ENCODE results near the gene MLLT11. TPM values are rescaled to one million over a fixed set of nuclear protein-coding genes. Genes with fewer than 3 reads are reported as not detected.

The MLLT11 gene
- total RNA-seq, 1 donor from 2014 or later: 3.7 TPM

- intact Hi-C loops (cut with DNase I): no loop called here
- Histone ChIP-seq H3K9me3 (no peaks in the 10 kb centered on the region), H3K27me3 (no peaks in the 10 kb centered on the region), H3K4me3 (no peak overlapping the region), H3K36me3 (peaks cover 0 to 11% of the 10 kb centered on the region in 2 donors), H3K4me1 (no peaks in the 10 kb centered on the region), H3K27ac (no peak overlapping the region)
- DNase-seq (ENCODE audit: extremely low spot score in 2 of 2): no peak
- TF ChIP-seq POLR2A (IDR thresholded peaks at IDR 0.05) (no peak), CTCF (IDR thresholded peaks at IDR 0.05) (no peak), POLR2AphosphoS5 (IDR thresholded peaks at IDR 0.05; ENCODE audit: insufficient read depth in 1 of 2, low read depth in 1 of 2) (no peak)
Observed at GRCh38 chr1:151113877-151114276, 53.7 kb downstream of the MLLT11 start.

Small RNAs within 50 kb of the gene (small RNA-seq; reads per million reads assigned to genes)
- gene RNU6-884P: not detected

Other genes starting within 250 kb of the MLLT11 start
- gene ARNT, start 183.8 kb upstream of the MLLT11 start, total RNA-seq: 71.5 TPM
- not detected for gene CTXND2, start 173.3 kb upstream of the MLLT11 start, total RNA-seq
- 51.1 TPM for gene SETDB1, start 134.0 kb upstream of the MLLT11 start, total RNA-seq
- gene CERS2, start 85.6 kb upstream of the MLLT11 start, total RNA-seq: 86.4 TPM
- gene ANXA9, start 78.1 kb upstream of the MLLT11 start, total RNA-seq: 0.49 TPM
- gene MINDY1, start 53.5 kb upstream of the MLLT11 start, total RNA-seq: 27.0 TPM
- 25.5 TPM for gene PRUNE1, start 51.9 kb upstream of the MLLT11 start, total RNA-seq
- 105 TPM for gene BNIPL, start 23.8 kb upstream of the MLLT11 start, total RNA-seq
- 5.2 TPM for gene C1orf56, start 12.6 kb upstream of the MLLT11 start, total RNA-seq
- 89.1 TPM for gene CDC42SE1, start 775 bp upstream of the MLLT11 start, total RNA-seq
- gene GABPB2, start 10.4 kb downstream of the MLLT11 start, total RNA-seq: 19.2 TPM
- gene SEMA6C, start 86.2 kb downstream of the MLLT11 start, total RNA-seq: 10.1 TPM
- 7.6 TPM for gene TNFAIP8L2, start 96.3 kb downstream of the MLLT11 start, total RNA-seq
- gene LYSMD1, start 105.5 kb downstream of the MLLT11 start, total RNA-seq: 21.1 TPM
- 22.1 TPM for gene SCNM1, start 105.7 kb downstream of the MLLT11 start, total RNA-seq
- gene TMOD4, start 115.6 kb downstream of the MLLT11 start, total RNA-seq: 2.2 TPM
- 17.2 TPM for gene VPS72, start 129.8 kb downstream of the MLLT11 start, total RNA-seq
- gene PIP5K1A, start 138.2 kb downstream of the MLLT11 start, total RNA-seq: 80.3 TPM
- gene PSMD4, start 194.3 kb downstream of the MLLT11 start, total RNA-seq: 118 TPM
- 26.8 TPM for gene ZNF687, start 221.9 kb downstream of the MLLT11 start, total RNA-seq

All from vagina (tissue), 2 donors.